Measurements from ENCODE around the gene LUZP1.
A peak's percentile ranks its signal among the peaks of the same experiment; 100 is the strongest.
"Not testable (repeated sequence)": the region's sequence is repeated elsewhere in the genome, so short reads cannot be mapped to it uniquely, and the experiment has no call there.

Gene LUZP1

DNA sequence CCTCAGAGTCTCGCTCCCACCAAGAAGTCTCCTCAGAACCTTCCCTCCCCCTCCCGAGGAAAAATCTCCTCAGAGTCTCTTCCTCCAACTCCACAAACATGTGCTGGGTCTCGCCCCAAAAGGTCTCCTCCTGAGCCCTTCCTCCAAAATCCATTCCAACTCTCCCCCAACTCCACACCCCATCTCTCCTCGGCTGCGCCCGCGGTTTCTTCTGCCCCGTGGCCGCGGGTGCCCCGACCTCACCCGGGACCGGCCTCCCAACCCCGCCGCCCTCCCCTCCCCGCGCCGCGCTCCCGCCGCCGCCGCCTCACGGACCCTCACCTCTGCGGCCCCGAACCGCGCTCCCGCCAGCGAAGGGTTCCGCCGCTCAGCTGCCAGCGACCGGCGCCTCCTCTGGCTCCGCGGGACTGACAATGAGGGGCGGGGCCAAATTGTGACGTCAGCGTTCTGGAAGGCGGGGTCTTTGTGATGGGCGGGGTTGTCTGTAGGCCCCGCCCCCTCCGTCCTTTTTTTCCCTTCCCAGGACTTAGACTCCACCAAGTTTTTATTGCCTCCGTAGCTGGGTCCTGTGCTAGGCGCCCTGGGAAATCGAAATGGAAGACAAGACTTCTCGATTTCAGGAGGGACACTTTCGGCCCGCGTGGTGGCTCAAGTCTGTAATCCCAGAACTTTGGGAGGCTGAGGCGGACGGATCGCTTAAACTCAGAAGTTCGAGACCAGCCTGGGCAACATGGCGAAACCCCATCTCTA, at the start of gene LUZP1:
LUZP1 (minus strand) TSS at position 412 of the 750 bp plus-strand sequence.
- DNase-seq: peak; percentile 49

GRCh38 chr1:23217421-23218115, 48.9 kb upstream of the LUZP1 start, which contains the start of gene HTR1D:
HTR1D (minus strand) TSS chr1:23217502; CDS start chr1:23194219, 23,283 bp downstream.
- DNase-seq: no peak

DNA sequence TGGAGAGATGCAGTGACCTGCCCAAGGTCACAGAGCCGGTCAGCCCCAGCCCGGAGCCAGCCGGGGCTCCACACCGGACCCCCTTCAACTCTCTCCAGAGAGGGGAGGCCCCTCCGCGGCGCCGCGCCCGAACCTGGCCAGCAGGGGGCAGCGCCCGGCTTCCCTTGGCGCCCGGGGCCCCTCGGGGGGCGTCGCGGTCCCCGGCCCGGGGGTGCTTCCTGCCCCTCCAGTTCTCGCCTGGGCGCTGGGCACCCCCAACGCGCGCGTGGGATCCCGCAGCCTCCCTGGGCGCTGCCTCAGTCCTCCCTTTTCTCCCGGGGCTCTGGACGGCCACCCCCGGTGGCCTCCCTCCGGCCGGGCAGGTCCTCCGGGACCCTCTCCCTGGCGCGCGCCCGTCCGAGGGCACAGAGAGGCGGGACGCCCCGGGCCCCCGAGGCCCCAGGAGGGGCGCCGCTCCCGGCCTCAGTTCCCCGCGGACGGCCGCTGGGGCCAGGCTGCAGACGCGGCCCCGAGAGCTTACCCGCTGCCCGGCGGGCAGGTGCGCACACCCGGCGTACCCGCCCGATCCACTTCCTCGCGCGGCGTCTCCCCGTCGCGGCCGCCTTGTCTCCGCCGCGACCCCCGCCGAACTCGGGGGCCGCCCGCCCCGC, 48.2 kb upstream of the LUZP1 start:
- no peak for DNase-seq

GRCh38 chr1:23215751-23216449, 47.2 kb upstream of the LUZP1 start:
- DNase-seq: no peak

GRCh38 chr1:23215291-23215690, 46.6 kb upstream of the LUZP1 start:
- DNase-seq: no peak

- no peak for DNase-seq
Observed at GRCh38 chr1:23214640-23215039, 46.0 kb upstream of the LUZP1 start.

DNA sequence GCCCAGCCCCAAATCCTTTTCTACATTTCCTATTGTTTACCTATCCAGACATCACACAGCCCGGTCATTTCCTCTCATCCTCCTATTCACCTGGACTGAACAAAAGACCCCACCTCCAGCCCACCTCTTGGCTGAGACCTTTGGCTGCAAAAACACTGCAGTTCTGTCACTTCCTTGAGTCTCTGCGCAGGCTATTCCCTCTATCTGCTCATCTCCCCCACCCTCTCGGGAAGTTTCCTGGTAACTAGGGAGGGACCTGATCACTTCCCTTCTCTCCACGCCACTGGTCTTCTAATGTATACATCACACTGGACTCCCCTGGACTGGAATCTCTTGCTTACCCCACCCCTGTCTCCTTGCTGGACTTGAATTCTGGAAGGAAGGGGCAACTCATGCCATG, 43.3 kb upstream of the LUZP1 start:
- no peak for DNase-seq

DNA sequence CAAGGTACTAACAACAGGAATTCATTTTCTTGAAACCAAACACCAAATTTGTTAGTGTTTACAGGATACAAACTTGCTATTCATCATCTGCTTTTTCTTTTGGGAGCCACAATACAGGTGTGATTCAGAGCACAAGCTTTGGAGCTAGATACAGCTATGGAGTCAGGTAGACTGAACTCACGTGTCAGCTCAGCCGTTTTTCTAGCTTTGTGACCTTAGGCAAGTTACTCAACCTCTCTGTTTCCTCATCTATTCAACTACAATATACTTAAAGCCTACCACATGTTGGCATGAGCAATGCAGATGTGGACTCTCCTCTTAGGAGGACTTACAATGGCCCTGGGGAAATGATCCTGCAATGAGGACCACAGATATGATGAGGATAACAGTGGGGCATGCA, 42.3 kb upstream of the LUZP1 start:
- DNase-seq: no peak

GRCh38 chr1:23210351-23210785, 41.7 kb upstream of the LUZP1 start:
- no peak for DNase-seq

DNA sequence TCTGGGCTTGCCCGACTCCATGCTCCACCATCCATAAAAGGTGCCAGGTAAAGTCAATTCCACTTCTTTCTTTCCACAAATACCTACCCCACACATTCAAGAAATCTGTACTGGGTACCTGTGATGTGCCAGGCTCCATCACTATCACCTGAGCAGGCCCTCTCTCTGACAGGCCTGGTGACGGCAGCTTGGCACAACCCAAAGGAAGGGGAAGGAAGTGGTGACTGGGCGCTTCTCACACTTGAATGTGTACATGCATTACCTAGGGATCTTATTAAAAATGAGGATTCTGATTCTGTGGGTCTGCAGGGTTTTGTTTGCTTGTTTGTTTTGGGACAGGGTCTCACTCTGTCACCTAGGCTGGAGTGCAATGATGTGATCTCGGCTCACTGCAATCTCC, 41.1 kb upstream of the LUZP1 start:
- no peak for DNase-seq

GRCh38 chr1:23208527-23208926, 39.9 kb upstream of the LUZP1 start:
- no peak for DNase-seq

DNA sequence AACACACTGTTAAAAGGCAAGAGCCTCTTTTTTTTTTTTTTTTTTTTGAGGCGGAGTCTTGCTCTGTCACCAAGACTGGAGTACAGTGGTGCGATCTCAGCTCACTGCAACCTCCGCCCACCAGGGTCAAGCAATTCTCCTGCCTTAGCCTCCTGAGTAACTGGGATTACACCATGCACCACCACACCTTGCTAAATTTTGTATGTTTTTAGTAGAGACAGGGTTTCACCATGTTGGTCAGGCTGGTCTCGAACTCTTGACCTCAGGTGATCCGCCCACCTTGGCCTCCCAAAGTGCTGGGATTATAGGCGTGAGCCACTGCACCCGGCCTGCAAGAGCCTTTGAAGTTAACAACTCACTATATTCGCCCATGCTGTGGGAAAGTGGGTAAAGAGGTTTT, 39.1 kb upstream of the LUZP1 start:
- not testable (repeated sequence) for DNase-seq

DNA sequence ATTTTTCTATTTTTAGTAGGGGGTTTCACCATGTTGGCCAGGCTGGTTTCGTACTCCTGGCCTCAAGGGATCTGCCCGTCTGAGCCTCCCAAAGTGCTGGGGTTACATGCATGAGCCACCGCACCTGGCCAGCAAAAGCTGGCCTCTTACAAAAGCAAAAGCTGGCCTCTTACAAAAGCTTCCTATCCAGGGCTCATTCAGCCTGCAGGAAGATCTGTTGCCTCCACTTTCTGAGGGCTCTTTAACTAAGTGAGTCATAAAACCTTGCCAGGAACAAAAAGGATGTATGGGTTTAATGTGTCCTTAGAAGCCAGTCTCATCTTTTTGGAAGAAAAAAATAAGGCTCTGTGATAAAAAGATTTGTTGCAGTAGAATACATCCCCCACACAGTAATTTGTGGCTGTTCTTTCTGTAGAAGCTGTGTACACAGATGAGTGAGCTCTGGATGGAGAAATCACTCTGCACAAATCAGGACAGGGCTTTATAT, 33.6 kb upstream of the LUZP1 start:
- no peak for DNase-seq

DNA sequence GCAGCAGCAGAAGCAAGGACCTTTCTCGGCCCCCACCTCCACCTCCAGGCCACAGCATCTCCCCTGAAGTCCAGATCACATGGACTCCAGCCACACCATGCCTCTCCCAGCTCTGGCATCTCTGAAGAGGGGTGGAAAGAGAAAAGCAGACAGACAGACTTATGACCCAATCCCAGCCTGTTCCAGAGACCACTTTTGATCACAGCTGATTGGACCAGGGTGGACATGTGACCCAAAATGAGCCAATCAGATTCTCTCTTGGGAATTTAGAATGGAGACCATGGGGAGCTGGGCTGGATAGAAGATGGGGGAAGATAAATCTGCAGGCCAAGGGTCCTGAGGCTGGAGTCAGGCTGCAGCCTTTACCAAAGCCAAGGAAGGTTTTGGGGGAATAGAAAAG, 32.2 kb upstream of the LUZP1 start:
- no peak for DNase-seq

- DNase-seq: no peak
Observed at GRCh38 chr1:23198373-23198772, 29.7 kb upstream of the LUZP1 start.

DNA sequence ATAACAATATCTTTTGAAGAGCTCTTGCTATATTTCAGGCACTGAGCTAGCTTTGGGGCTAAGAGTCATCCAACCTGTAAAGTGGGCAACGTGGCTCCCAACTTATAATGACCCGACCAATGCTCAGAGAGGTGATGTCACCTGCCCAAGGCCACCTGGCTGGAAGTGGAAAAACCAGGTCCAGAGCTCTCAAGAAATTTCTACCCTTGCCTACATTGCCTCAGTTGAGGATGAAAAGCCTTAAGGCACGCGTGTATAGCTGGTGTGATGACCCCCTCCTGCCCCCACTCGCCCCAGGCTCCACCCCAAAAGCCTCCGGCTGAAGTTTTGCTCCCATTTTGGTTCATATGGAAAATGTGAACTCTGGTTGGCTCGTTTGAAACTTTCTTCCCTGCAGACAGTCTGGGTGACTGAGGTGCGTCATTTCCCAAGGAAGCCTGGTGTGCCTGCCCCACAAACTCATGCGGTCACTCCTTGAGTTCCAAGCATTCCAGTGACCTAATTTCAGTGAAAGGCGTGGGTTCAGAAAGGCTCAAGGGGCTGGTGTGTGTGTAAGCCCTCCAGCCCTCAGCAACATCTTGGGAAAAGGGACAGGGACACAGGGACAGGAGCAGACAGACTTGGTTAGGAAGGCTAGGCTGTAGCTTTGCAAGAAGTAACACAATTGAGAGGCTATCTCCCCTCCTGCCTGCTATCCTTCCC, 28.1 kb upstream of the LUZP1 start:
- DNase-seq: no peak

GRCh38 chr1:23194119-23194984, 25.7 kb upstream of the LUZP1 start:
- DNase-seq: no peak

- DNase-seq: no peak
Observed at GRCh38 chr1:23193391-23194118, 24.9 kb upstream of the LUZP1 start.

GRCh38 chr1:23191199-23191598, 22.5 kb upstream of the LUZP1 start:
- DNase-seq: no peak

DNA sequence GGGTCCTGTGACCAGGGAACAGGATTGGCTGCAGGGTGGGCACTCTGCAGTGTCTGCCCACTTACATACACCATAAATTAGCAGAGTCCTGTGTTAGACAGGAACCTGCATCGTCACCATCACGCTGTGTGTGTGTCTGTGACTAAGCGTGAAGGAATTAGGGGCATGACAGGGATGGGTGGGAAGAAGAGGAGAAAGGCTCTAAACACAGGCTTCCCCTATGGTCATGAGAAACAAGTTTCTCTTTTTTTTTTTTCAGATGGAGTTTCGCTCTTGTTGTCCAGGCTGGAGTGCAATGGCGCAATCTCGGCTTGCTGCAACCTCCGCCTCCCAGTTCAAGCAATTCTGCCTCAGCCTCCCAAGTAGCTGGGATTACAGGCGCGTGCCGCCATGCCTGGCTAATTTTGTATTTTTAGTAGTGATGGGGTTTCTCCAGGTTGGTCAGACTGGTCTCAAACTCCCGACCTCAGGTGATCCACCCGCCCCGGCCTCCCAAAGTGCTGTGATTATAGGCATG, 20.3 kb upstream of the LUZP1 start:
- DNase-seq: not testable (repeated sequence)

All from NCI-H1048 (cell line).